AG04449 (cell line): ENCODE measurements around the gene DDX4.

Experiments
- CTCF ChIA-PET: fragments of 350-600 bp; formaldehyde crosslinking; extraction: SDS; loops from one replicate; lab custom pipeline; 2021; ENCODE audit warnings: antibody characterized with exemption; lab: Yijun Ruan, JAX
- POLR2A ChIA-PET: fragments of 400-600, 350-600 bp; formaldehyde crosslinking; extraction: SDS; loops from one replicate; lab custom pipeline; 2020; ENCODE audit warnings: antibody characterized with exemption, inconsistent platforms; lab: Yijun Ruan, JAX
- DNase-seq: peaks from one replicate; pipeline ENCODE4 v3.0.0-alpha.2; 2010; ENCODE audit warnings: low read depth, low spot score
- H3K4me3 ChIP-seq: 2 replicates; pipeline ENCODE4 v1.5.1; 2011; ENCODE audit warnings: low read depth, mild to moderate bottlenecking, control low read depth, low read length
- CTCF ChIP-seq: IDR thresholded peaks from one replicate; pipeline ENCODE4 v1.5.1; 2011; ENCODE audit warnings: mild to moderate bottlenecking, moderate library complexity, low read length, control low read depth, inconsistent platforms; ENCODE audit not compliant: insufficient read depth; ENCODE audit errors: missing control alignments

Gene DDX4

GRCh38 chr5:55699041-55699688 is 38.7 kb upstream of the DDX4 start:
- no peak for DNase-seq
- ChIA-PET POLR2A (no interaction called here), CTCF (no interaction called here)
- no peak overlapping the region for H3K4me3 ChIP-seq
- no peak for TF ChIP-seq CTCF

GRCh38 chr5:55700745-55701144 is 37.1 kb upstream of the DDX4 start:
- H3K4me3 ChIP-seq = no peak overlapping the region
- TF ChIP-seq CTCF = no peak
- CTCF ChIA-PET = interaction anchor here (0.9 to 2.2 kb wide), 5 partner anchors 9 to 501 kb away, joined by 3 to 19 read pairs (median 4); no protein-coding TSS in a partner anchor
- DNase-seq = no peak
- POLR2A ChIA-PET = no interaction called here

GRCh38 chr5:55701462-55702103 is 36.3 kb upstream of the DDX4 start:
- POLR2A ChIA-PET = no interaction called here
- no peak for DNase-seq
- H3K4me3 ChIP-seq = no peak overlapping the region
- CTCF ChIA-PET = interaction anchor here (0.9 to 2.2 kb wide), 5 partner anchors 10 to 500 kb away, joined by 3 to 19 read pairs (median 4); no protein-coding TSS in a partner anchor
- no peak for TF ChIP-seq CTCF

GRCh38 chr5:55702598-55703345 is 35.1 kb upstream of the DDX4 start:
- CTCF ChIA-PET = interaction anchor here (0.5 to 2.6 kb wide), 2 partner anchors 11 to 378 kb away, joined by 3 to 14 read pairs; no protein-coding TSS in a partner anchor
- no peak for DNase-seq
- POLR2A ChIA-PET = no interaction called here
- no peak for TF ChIP-seq CTCF
- H3K4me3 ChIP-seq = no peak overlapping the region

GRCh38 chr5:55706230-55706629 is 31.6 kb upstream of the DDX4 start:
- CTCF ChIA-PET = interaction anchor here (2.9 kb wide), 1 partner anchor 14 kb away, joined by 14 read pairs; no protein-coding TSS in a partner anchor
- POLR2A ChIA-PET = interaction anchor here (0.6 kb wide), 1 partner anchor 14 kb away, joined by 3 read pairs; no protein-coding TSS in a partner anchor
- DNase-seq = no peak
- H3K4me3 ChIP-seq = no peak overlapping the region
- no peak for TF ChIP-seq CTCF
